Caco-2 (cell line): ENCODE data around the gene GABPA. TPM values are rescaled to one million over a fixed set of nuclear protein-coding genes. Genes with fewer than 3 reads are reported as not detected.

Experiments
- BruUV-seq: library from RNA; stranded (reverse); fragments of 400-500 nt; replicated peaks from 2 replicates; lab custom pipeline; 2021; lab: Mats Ljungman, UMichigan
- CTCF ChIA-PET: fragments of 300-600 bp; sonication (Branson Sonifier 250); formaldehyde crosslinking; loops from one replicate; lab custom pipeline; 2022; ENCODE audit warnings: antibody characterized with exemption; lab: Charles Lee
- POLR2A ChIA-PET: fragments of 300-600 bp; sonication (Branson Sonifier 250); formaldehyde crosslinking; loops from one replicate; lab custom pipeline; 2022; ENCODE audit warnings: antibody characterized with exemption; lab: Charles Lee
- DNase-seq, 2 experiments: peaks; one replicate each; pipeline versions ENCODE4 v3.0.0 to v3.0.0-alpha.2; 2020 to 2022
- H3K27me3 ChIP-seq: replicated peaks from 2 replicates; pipeline ENCODE4 v1.6.0; 2011; ENCODE audit warnings: low read length; ENCODE audit not compliant: control insufficient read depth, insufficient read depth
- H3K36me3 ChIP-seq: 2 replicates; pipeline ENCODE4 v1.5.1; 2011; ENCODE audit warnings: low read length; ENCODE audit not compliant: control insufficient read depth, insufficient read depth
- H3K4me1 ChIP-seq: fragments of 250-450 bp; sonication (Bioruptor Pico); 2 replicates; pipeline ENCODE4 v1.5.1; 2020; ENCODE audit warnings: mild to moderate bottlenecking
- H3K4me3 ChIP-seq: 2 replicates; pipeline ENCODE4 v1.5.1; 2011; ENCODE audit warnings: low read depth, mild to moderate bottlenecking, control low read depth, low read length
- H3K9me3 ChIP-seq: fragments of 250-450 bp; sonication (Bioruptor Pico); 2 replicates; pipeline ENCODE4 v1.5.1; 2020; ENCODE audit warnings: mild to moderate bottlenecking, moderate library complexity
- H3K27ac Mint-ChIP-seq: one replicate; pipeline ENCODE4 v1.8.0; 2022; ENCODE audit warnings: mixed read lengths; ENCODE audit not compliant: unreplicated experiment
- H3K27me3 Mint-ChIP-seq: one replicate; pipeline ENCODE4 v1.8.0; 2022; ENCODE audit warnings: mixed read lengths; ENCODE audit not compliant: insufficient read depth, unreplicated experiment
- H3K36me3 Mint-ChIP-seq: one replicate; pipeline ENCODE4 v1.8.0; 2022; ENCODE audit warnings: mild to moderate bottlenecking, mixed read lengths; ENCODE audit not compliant: insufficient read depth, unreplicated experiment
- H3K4me1 Mint-ChIP-seq: one replicate; pipeline ENCODE4 v1.8.0; 2022; ENCODE audit warnings: low read depth, mixed read lengths; ENCODE audit not compliant: unreplicated experiment
- H3K4me3 Mint-ChIP-seq: one replicate; pipeline ENCODE4 v1.8.0; 2022; ENCODE audit warnings: mild to moderate bottlenecking, moderate library complexity, mixed read lengths; ENCODE audit not compliant: unreplicated experiment
- H3K9me3 Mint-ChIP-seq: one replicate; pipeline ENCODE4 v1.8.0; 2022; ENCODE audit warnings: mixed read lengths; ENCODE audit not compliant: unreplicated experiment
- CTCF ChIP-seq, 2 experiments: fragments of 200-600 bp in 1 of 2; IDR thresholded peaks; 1 replicate in 1 of 2; 2 replicates in 1 of 2; pipeline versions ENCODE4 v1.5.1 to v1.8.0; 2011 to 2022; ENCODE audit warnings: antibody characterized with exemption in 1 of 2, control low read depth in 1 of 2, inconsistent platforms in 1 of 2, low read depth in 1 of 2, low read length in 1 of 2, mild to moderate bottlenecking in 1 of 2, moderate library complexity in 1 of 2; ENCODE audit not compliant: insufficient read depth in 1 of 2, severe bottlenecking in 1 of 2, unreplicated experiment in 1 of 2
- intact Hi-C: fragments of 100-400 bp; cut with micrococcal nuclease; formaldehyde crosslinking; loops from one replicate; pipeline ENCODE4 v1.10.0; 2022; ENCODE audit not compliant: unreplicated experiment
- total RNA-seq: library from RNA; stranded (reverse); gene quantifications from 2 replicates; pipeline ENCODE4 v1.2.3, GENCODE V29; 2022

Gene GABPA
- total RNA-seq, 1 experiment from 2014 or later = 17.4 TPM

- intact Hi-C loops = loop anchor here (5.0 to 10.0 kb wide), 2 partner anchors 71 to 923 kb away; no protein-coding TSS in a partner anchor
These were observed 56.5 kb downstream of the GABPA start for GRCh38 chr21:25791319-25791718.

GRCh38 chr21:25801217-25802014 is 66.6 kb downstream of the GABPA start:
- H3K36me3 ChIP-seq = no peaks in the 10 kb centered on the region
- H3K4me1 Mint-ChIP-seq = peaks cover 7% of the 10 kb centered on the region
- H3K4me3 ChIP-seq = no peak overlapping the region
- peak; percentile 89 to 91 for DNase-seq
- CTCF ChIA-PET = interaction anchor here (0.9 to 1.5 kb wide), 3 partner anchors 11 to 194 kb away, joined by 3 to 7 read pairs (median 4); no protein-coding TSS in a partner anchor
- peaks cover 21% of the 10 kb centered on the region for H3K27me3 Mint-ChIP-seq
- no peaks in the 10 kb centered on the region for H3K27me3 ChIP-seq
- H3K27ac Mint-ChIP-seq = no peak overlapping the region
- no peaks in the 10 kb centered on the region for H3K4me1 ChIP-seq
- no peaks in the 10 kb centered on the region for H3K9me3 Mint-ChIP-seq
- H3K36me3 Mint-ChIP-seq = no peaks in the 10 kb centered on the region
- no TSS peak for BruUV-seq
- intact Hi-C loops = loop anchor here (1.0 to 5.0 kb wide), 3 partner anchors 11 to 193 kb away; no protein-coding TSS in a partner anchor
- POLR2A ChIA-PET = no interaction called here
- TF ChIP-seq CTCF (IDR thresholded peaks at IDR 0.05; ENCODE audit: insufficient read depth in 1 of 2, low read depth in 1 of 2, low read length in 1 of 2, severe bottlenecking in 1 of 2, unreplicated experiment in 1 of 2) = peak; percentile 95 to 98
- peak overlapping the region; percentile 45 for H3K4me3 Mint-ChIP-seq
- no peaks in the 10 kb centered on the region for H3K9me3 ChIP-seq

More at GRCh38 chr21:25791319-25791718, 56.5 kb downstream of the GABPA start:
- Histone ChIP-seq H3K4me3 (no peak overlapping the region), H3K36me3 (no peaks in the 10 kb centered on the region), H3K4me1 (no peaks in the 10 kb centered on the region; the same call in 1 of the 2 replicates), H3K27me3 (no peaks in the 10 kb centered on the region), H3K9me3 (no peaks in the 10 kb centered on the region)
- POLR2A ChIA-PET = no interaction called here
- no TSS peak for BruUV-seq
- Mint-ChIP-seq H3K27ac (no peak overlapping the region), H3K36me3 (no peaks in the 10 kb centered on the region), H3K27me3 (peaks cover 3% of the 10 kb centered on the region), H3K9me3 (no peaks in the 10 kb centered on the region), H3K4me1 (no peaks in the 10 kb centered on the region), H3K4me3 (no peak overlapping the region)
- CTCF ChIA-PET = interaction anchor here (1.6 kb wide), 1 partner anchor 10 kb away, joined by 7 read pairs; no protein-coding TSS in a partner anchor
- no peak for TF ChIP-seq CTCF (IDR thresholded peaks at IDR 0.05; ENCODE audit: insufficient read depth in 1 of 2, low read depth in 1 of 2, low read length in 1 of 2, severe bottlenecking in 1 of 2, unreplicated experiment in 1 of 2)
- no peak for DNase-seq

GRCh38 chr21:25806060-25806459 is 71.3 kb downstream of the GABPA start:
- ChIA-PET POLR2A (no interaction called here), CTCF (no interaction called here)
- TF ChIP-seq CTCF (IDR thresholded peaks at IDR 0.05; ENCODE audit: insufficient read depth in 1 of 2, low read depth in 1 of 2, low read length in 1 of 2, severe bottlenecking in 1 of 2, unreplicated experiment in 1 of 2) = no peak
- H3K4me3 ChIP-seq = no peak overlapping the region
- H3K4me3 Mint-ChIP-seq = no peak overlapping the region
- H3K9me3 ChIP-seq = no peaks in the 10 kb centered on the region
- intact Hi-C loops = no loop called here
- no peaks in the 10 kb centered on the region for H3K36me3 ChIP-seq
- no TSS peak for BruUV-seq
- no peaks in the 10 kb centered on the region for H3K27me3 ChIP-seq
- H3K36me3 Mint-ChIP-seq = no peaks in the 10 kb centered on the region
- H3K27ac Mint-ChIP-seq = no peak overlapping the region
- H3K4me1 ChIP-seq = no peaks in the 10 kb centered on the region
- peaks cover 19% of the 10 kb centered on the region for H3K27me3 Mint-ChIP-seq
- H3K4me1 Mint-ChIP-seq = peaks cover 7% of the 10 kb centered on the region
- H3K9me3 Mint-ChIP-seq = no peaks in the 10 kb centered on the region
- DNase-seq = no peak
